Heart right ventricle (tissue), 16 donors: ENCODE results near the gene CCDC88A. TPM values are rescaled to one million over a fixed set of nuclear protein-coding genes. Genes with fewer than 3 reads are reported as not detected.

Experiments
- ATAC-seq, 8 donors: fragments of 200-7000 bp; cut with Tn5 transposase; one replicate each; pipeline ENCODE4 v1.9.1; 2020; ENCODE audit warnings: mild to moderate bottlenecking in 8 of 8, moderate library complexity in 8 of 8, moderate number of reproducible peaks in 1 of 8
- DNase-seq, 2 donors: peaks; one replicate each; pipeline ENCODE4 v3.0.0-alpha.2; 2020
- H3K27ac ChIP-seq, 10 donors: fragments of 200-600 bp; sonication (generic) in 2 of 10; one replicate each; pipeline versions ENCODE4 v1.5.0 to v1.8.0; 2020 to 2022; ENCODE audit warnings: mild to moderate bottlenecking in 3 of 10
- H3K27me3 ChIP-seq, 7 donors: fragments of 200-600 bp; one replicate each; pipeline ENCODE4 v1.8.0; 2021 to 2022; ENCODE audit warnings: mild to moderate bottlenecking in 2 of 7
- H3K36me3 ChIP-seq, 9 donors: fragments of 200-600 bp; sonication (generic) in 1 of 9; one replicate each; pipeline versions ENCODE4 v1.5.0 to v1.8.0; 2020 to 2022; ENCODE audit warnings: mild to moderate bottlenecking in 2 of 9
- H3K4me1 ChIP-seq, 9 donors: fragments of 200-600 bp; sonication (generic) in 1 of 9; one replicate each; pipeline versions ENCODE4 v1.5.0 to v1.8.0; 2020 to 2022; ENCODE audit warnings: mild to moderate bottlenecking in 4 of 9
- H3K4me3 ChIP-seq, 10 donors: fragments of 200-600 bp; sonication (generic) in 2 of 10; one replicate each; pipeline versions ENCODE4 v1.5.0 to v1.8.0; 2020 to 2022; ENCODE audit warnings: mild to moderate bottlenecking in 7 of 10, moderate library complexity in 2 of 10
- H3K9me3 ChIP-seq, 11 donors: fragments of 200-600 bp in 10 of 11; sonication (generic) in 2 of 11; one replicate each; pipeline versions ENCODE4 v1.5.0 to v1.8.0; 2013 to 2022; ENCODE audit warnings: mild to moderate bottlenecking in 2 of 11, control low read depth in 1 of 11, moderate library complexity in 1 of 11
- CTCF ChIP-seq, 9 donors: fragments of 200-600 bp; sonication (generic) in 2 of 9; IDR thresholded peaks; one replicate each; pipeline versions ENCODE4 v1.5.0 to v1.8.0; 2021 to 2022; ENCODE audit warnings: antibody characterized with exemption in 9 of 9, mild to moderate bottlenecking in 5 of 9, moderate library complexity in 1 of 9
- WGBS, 2 donors: extraction: QIAGEN DNeasy Blood & Tissue Kit; methylation state at CpG; one replicate each; pipeline ENCODE4 v1.1.7; 2013; ENCODE audit warnings: inconsistent platforms in 1 of 2; 5-methylcytosine and 5-hydroxymethylcytosine counted together
- intact Hi-C, 10 donors: fragments of 100-400 bp; cut with DNase I; formaldehyde crosslinking; loops; one replicate each; pipeline versions ENCODE4 v1.11.1 to v1.14.2; 2022
- polyA plus RNA-seq, 2 donors: library from polyadenylated mRNA; stranded (reverse); fragments of 200-250 nt; gene quantifications; one replicate each; pipeline ENCODE4 v1.2.3, GENCODE V29; 2013
- total RNA-seq, 10 donors: library from RNA; stranded (reverse); fragmentation: NEBNext Ultra II Directional in 3 of 10; extraction: Animal tissue kit (Norgen Biotek cat#: 25700) in 3 of 10; gene quantifications; one replicate each; pipeline versions ENCODE4 v1.2.1 to v1.2.4, GENCODE V29; 2021 to 2023
- donor health status: Arrhythmogenic right ventricular cardiomyopathy.
- donor health status: ischemic (EF 13 %, LVEDD 7.1; RV severe dilation, severe dysfunction).
- donor health status: healthy with polysubstance abuse.
- donor health status: DM: no; HTN: yes; CAD: no.
- donor health status: DM: no; HTN: no; CAD: no.
- donor health status: ischemic (EF 25% LVEDD 6.9; RV normal size, moderate dysfunction).
- donor health status: ischemic (EF 25% LVEDD 5.7; RV mildly dilated, moderate dysfunction).
- donor health status: healthy.
- donor health status: DM: yes; HTN: yes; CAD: no.
- donor health status: Ischemic cardiomyopathy.
- donor health status: ischemic (EF 35%, LVEDD 5.7; RV mildly dilated, moderate dysfunction).
- donor health status: nonischemic (EF 11% LVEDD 7.7; RV severe dilation, severe dysfunction).
- donor health status: DM: yes; HTN: yes; CAD: no.
- donor health status: PGD.
- donor health status: ischemic (EF 29% LVEDD 5.4; RV normal size, mild dysfunction).
- donor health status: nonischemic (EF 23%, LVEDD 6.1; RV moderate dilation, normal function).

CCDC88A gene
- total and polyA plus RNA-seq, 12 donors = 7.8 to 45.4 (median 22.6) TPM

- TF ChIP-seq CTCF (IDR thresholded peaks at IDR 0.05) = no peak
- Histone ChIP-seq H3K36me3 (no peaks in the 10 kb centered on the region), H3K27ac (no peak overlapping the region), H3K9me3 (no peaks in the 10 kb centered on the region), H3K27me3 (no peaks in the 10 kb centered on the region), H3K4me1 (peaks cover 0 to 11% (median 0%) of the 10 kb centered on the region in 9 donors), H3K4me3 (no peak overlapping the region)
- 65 to 80% methylated on average over 3 of the region's 3 CpGs for WGBS, 2 donors
- intact Hi-C loops = loop anchor here in 1 of 10 donors (5.0 kb wide), 1 partner anchor 87 kb away; the partner anchor contains the start of gene CFAP36
- ATAC-seq (no peak), DNase-seq (no peak)
These were observed 10.7 kb upstream of the CCDC88A start for GRCh38 chr2:55430211-55430975.

GRCh38 chr2:55428258-55428657 is 8.6 kb upstream of the CCDC88A start:
- H3K36me3 ChIP-seq = no peaks in the 10 kb centered on the region
- intact Hi-C loops = loop anchor here in 3 of 10 donors (10.0 kb wide), 2 partner anchors 143 to 187 kb away; partner anchors contain the start of gene PPP4R3B (in 1 of the 3)

GRCh38 chr2:55425431-55425831 is 5.8 kb upstream of the CCDC88A start:
- peaks cover 0 to 31% (median 0%) of the 10 kb centered on the region in 9 donors for H3K4me1 ChIP-seq
- WGBS, 2 donors = 54 to 61% methylated on average over 3 of the region's 3 CpGs
- H3K27ac ChIP-seq = peak overlapping the region in 1 of 10 donors; percentile 62
- DNase-seq = no peak
- no peaks in the 10 kb centered on the region for H3K36me3 ChIP-seq
- TF ChIP-seq CTCF (IDR thresholded peaks at IDR 0.05) = no peak
- no peak overlapping the region for H3K4me3 ChIP-seq
- no peaks in the 10 kb centered on the region for H3K27me3 ChIP-seq
- H3K9me3 ChIP-seq = no peaks in the 10 kb centered on the region
- intact Hi-C loops = loop anchor here in 3 of 10 donors (10.0 kb wide), 2 partner anchors 141 to 189 kb away; partner anchors contain the start of gene PPP4R3B (in 1 of the 3)
- peak in 2 of 8 donors; percentile 41 to 53 for ATAC-seq

More at GRCh38 chr2:55428258-55428657, 8.6 kb upstream of the CCDC88A start:
- Histone ChIP-seq H3K4me1 (peaks cover 0 to 21% (median 0%) of the 10 kb centered on the region in 9 donors), H3K9me3 (no peaks in the 10 kb centered on the region), H3K27me3 (no peaks in the 10 kb centered on the region), H3K4me3 (no peak overlapping the region), H3K27ac (no peak overlapping the region)
- no peak for ATAC-seq
- no peak for TF ChIP-seq CTCF (IDR thresholded peaks at IDR 0.05)
- DNase-seq = no peak
- 95 to 98% methylated on average over 3 of the region's 3 CpGs for WGBS, 2 donors

- no peak overlapping the region for H3K4me3 ChIP-seq
- ATAC-seq (no peak), DNase-seq (no peak)
- WGBS, 2 donors = 66 to 72% methylated on average over 4 of the region's 4 CpGs
- no peaks in the 10 kb centered on the region for H3K36me3 ChIP-seq
- no peaks in the 10 kb centered on the region for H3K9me3 ChIP-seq
- no peak for TF ChIP-seq CTCF (IDR thresholded peaks at IDR 0.05)
- H3K27ac ChIP-seq = no peak overlapping the region
- H3K27me3 ChIP-seq = no peaks in the 10 kb centered on the region
- H3K4me1 ChIP-seq = peaks cover 0 to 39% (median 7%) of the 10 kb centered on the region in 9 donors
- intact Hi-C loops = loop anchor here in 3 of 10 donors (5.0 to 10.0 kb wide), 3 partner anchors 138 to 192 kb away; partner anchors contain the start of genes MTIF2 (in 1 of the 3) and PPP4R3B (in 1 of the 3)
These were observed 3.4 kb upstream of the CCDC88A start for GRCh38 chr2:55422876-55423665.
